Esophagus squamous epithelium (tissue), 5 donors: ENCODE results near the gene CABS1. TPM values are rescaled to one million over a fixed set of nuclear protein-coding genes. Genes with fewer than 3 reads are reported as not detected.

ENCODE experiments used
- DNase-seq: peaks from one replicate; lab custom pipeline; 2025; lab: John Stamatoyannopoulos, UW
- H3K27ac ChIP-seq, 4 donors: fragments of 200-600 bp; sonication (generic); one replicate each; pipeline ENCODE4 v1.5.1; 2016 to 2019; ENCODE audit warnings: mild to moderate bottlenecking in 1 of 4
- H3K27me3 ChIP-seq, 4 donors: fragments of 200-600 bp; sonication (generic); 1 replicate in 3 of 4; 2 replicates in 1 of 4; pipeline versions ENCODE4 v1.5.1 to v1.6.0; 2017 to 2021; ENCODE audit warnings: antibody characterized with exemption in 1 of 4
- H3K36me3 ChIP-seq, 3 donors: fragments of 200-600 bp; sonication (generic); one replicate each; pipeline ENCODE4 v1.5.1; 2016 to 2019
- H3K4me1 ChIP-seq, 3 donors: fragments of 200-600 bp; sonication (generic); one replicate each; pipeline ENCODE4 v1.5.1; 2017 to 2019
- H3K4me3 ChIP-seq, 4 donors: fragments of 200-600 bp; sonication (generic); 1 replicate in 3 of 4; 2 replicates in 1 of 4; pipeline ENCODE4 v1.5.1; 2016 to 2019; ENCODE audit warnings: mild to moderate bottlenecking in 2 of 4, moderate library complexity in 1 of 4
- H3K9me3 ChIP-seq, 3 donors: fragments of 200-600 bp; sonication (generic); one replicate each; pipeline ENCODE4 v1.5.1; 2016 to 2019
- POLR2A ChIP-seq, 4 donors: fragments of 450-650 bp; IDR thresholded peaks; one replicate each; pipeline ENCODE4 v1.6.1; 2017; ENCODE audit warnings: antibody characterized with exemption in 4 of 4, mild to moderate bottlenecking in 4 of 4, moderate library complexity in 3 of 4
- WGBS, 2 donors: methylation state at CpG; one replicate each; pipeline ENCODE4 v1.1.5; 2018; 5-methylcytosine and 5-hydroxymethylcytosine counted together
- intact Hi-C: fragments of 100-400 bp; cut with DNase I; formaldehyde crosslinking; loops from one replicate; pipeline ENCODE4 v1.15.0; 2022
- total RNA-seq, 4 donors: library from RNA; depleted of rRNA; stranded (reverse); fragments of >200 nt; gene quantifications; one replicate each; pipeline ENCODE4 v1.1.0, GENCODE V29; 2016
- TF ChIP-seq, protein P1 (sequence below), 6 experiments: fragments of 450-650 bp in 4 of 6; fragments of 200-600 bp in 2 of 6; sonication (generic) in 2 of 6; IDR thresholded peaks; one replicate each; pipeline ENCODE4 v1.5.1; 2016 to 2019; ENCODE audit warnings: antibody characterized with exemption in 6 of 6, mild to moderate bottlenecking in 4 of 6, moderate library complexity in 4 of 6
- donor health status: DM: yes; HTN: yes; CAD: no.

Gene CABS1
- total RNA-seq, 4 donors from 2014 or later = not detected

DNA sequence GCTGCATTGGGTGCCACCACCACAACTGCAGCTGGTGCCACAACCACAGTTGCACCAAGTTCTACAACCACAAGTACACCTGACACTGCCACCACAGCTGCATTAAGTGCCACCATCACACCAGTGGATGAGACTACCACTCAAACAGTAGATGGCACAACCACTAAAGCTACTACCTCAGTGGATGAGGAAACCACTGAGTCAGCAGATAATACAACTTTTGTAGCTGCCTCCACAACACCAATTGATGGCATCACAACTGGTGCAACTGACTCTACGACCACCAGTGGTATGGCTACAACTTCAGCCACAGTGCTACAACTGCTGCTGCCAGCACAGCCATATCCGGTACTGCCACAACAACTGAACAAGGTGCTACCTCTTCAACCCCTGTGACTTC, 35.1 kb upstream of the CABS1 start:
- Histone ChIP-seq H3K27me3 (no peaks in the 10 kb centered on the region), H3K9me3 (no peaks in the 10 kb centered on the region), H3K27ac (no peak overlapping the region), H3K4me1 (peaks cover 0 to 26% (median 0%) of the 10 kb centered on the region in 3 donors), H3K4me3 (no peak overlapping the region), H3K36me3 (no peaks in the 10 kb centered on the region)
- WGBS, 2 donors = 86 to 94% methylated on average over 2 of the region's 2 CpGs
- TF ChIP-seq, protein P1, sequence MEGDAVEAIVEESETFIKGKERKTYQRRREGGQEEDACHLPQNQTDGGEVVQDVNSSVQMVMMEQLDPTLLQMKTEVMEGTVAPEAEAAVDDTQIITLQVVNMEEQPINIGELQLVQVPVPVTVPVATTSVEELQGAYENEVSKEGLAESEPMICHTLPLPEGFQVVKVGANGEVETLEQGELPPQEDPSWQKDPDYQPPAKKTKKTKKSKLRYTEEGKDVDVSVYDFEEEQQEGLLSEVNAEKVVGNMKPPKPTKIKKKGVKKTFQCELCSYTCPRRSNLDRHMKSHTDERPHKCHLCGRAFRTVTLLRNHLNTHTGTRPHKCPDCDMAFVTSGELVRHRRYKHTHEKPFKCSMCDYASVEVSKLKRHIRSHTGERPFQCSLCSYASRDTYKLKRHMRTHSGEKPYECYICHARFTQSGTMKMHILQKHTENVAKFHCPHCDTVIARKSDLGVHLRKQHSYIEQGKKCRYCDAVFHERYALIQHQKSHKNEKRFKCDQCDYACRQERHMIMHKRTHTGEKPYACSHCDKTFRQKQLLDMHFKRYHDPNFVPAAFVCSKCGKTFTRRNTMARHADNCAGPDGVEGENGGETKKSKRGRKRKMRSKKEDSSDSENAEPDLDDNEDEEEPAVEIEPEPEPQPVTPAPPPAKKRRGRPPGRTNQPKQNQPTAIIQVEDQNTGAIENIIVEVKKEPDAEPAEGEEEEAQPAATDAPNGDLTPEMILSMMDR (IDR thresholded peaks at IDR 0.05) = no peak
- TF ChIP-seq POLR2A (IDR thresholded peaks at IDR 0.05) = no peak
- no peak for DNase-seq
- intact Hi-C loops = no loop called here

DNA sequence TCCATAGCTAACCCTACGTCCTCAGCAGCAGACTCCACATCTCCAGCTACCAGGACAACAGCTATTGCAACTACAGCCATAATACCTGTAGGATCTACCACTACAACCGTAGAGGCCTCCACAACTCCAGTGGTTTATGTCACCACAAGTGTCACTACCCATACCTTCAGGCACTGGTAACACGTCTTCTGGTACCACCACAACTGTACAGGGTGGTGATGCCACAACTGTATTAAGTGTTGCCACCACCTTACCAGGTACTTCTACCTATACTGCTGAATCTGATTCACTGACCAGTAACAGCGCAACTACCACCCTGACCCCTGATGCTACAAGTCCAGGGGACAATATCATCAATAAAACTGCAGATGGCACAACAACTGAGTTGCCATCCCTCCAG, 34.6 kb upstream of the CABS1 start:
- WGBS, 2 donors = 84% methylated on average over 4 of the region's 4 CpGs
- no peak overlapping the region for H3K27ac ChIP-seq
- H3K4me3 ChIP-seq = no peak overlapping the region
- intact Hi-C loops = no loop called here
- peaks cover 0 to 26% (median 0%) of the 10 kb centered on the region in 3 donors for H3K4me1 ChIP-seq
- H3K36me3 ChIP-seq = no peaks in the 10 kb centered on the region
- no peak for DNase-seq
- TF ChIP-seq POLR2A (IDR thresholded peaks at IDR 0.05) = no peak
- TF ChIP-seq, protein P1 (IDR thresholded peaks at IDR 0.05) = no peak
- H3K27me3 ChIP-seq = no peaks in the 10 kb centered on the region
- no peaks in the 10 kb centered on the region for H3K9me3 ChIP-seq

DNA sequence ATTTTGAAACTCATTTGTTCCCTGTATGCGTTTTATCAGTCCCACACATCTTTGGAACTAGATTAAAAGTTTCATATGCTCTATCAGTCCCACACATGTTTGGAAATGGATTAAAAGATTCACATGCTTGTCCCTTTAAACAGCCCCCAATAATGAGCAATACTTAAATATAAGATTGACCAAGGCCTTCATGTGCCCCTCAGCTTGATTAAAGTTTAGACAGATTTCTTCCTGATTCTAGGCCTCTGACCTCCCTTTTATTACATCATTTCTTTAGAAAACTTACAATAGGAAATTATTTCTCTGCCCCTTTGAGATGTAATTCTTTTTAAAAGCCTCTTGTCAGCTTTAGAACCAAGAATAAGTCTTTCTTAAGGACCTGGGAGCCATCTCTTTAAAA, 31.7 kb upstream of the CABS1 start:
- Histone ChIP-seq H3K27me3 (no peaks in the 10 kb centered on the region), H3K27ac (no peak overlapping the region), H3K4me1 (peaks cover 0 to 6% (median 0%) of the 10 kb centered on the region in 3 donors), H3K4me3 (no peak overlapping the region), H3K9me3 (no peaks in the 10 kb centered on the region), H3K36me3 (no peaks in the 10 kb centered on the region)
- TF ChIP-seq POLR2A (IDR thresholded peaks at IDR 0.05) = no peak
- TF ChIP-seq, protein P1 (IDR thresholded peaks at IDR 0.05) = no peak
- intact Hi-C loops = no loop called here
- no peak for DNase-seq
- WGBS, 2 donors = 44 to 45% methylated on average over 1 of the region's 1 CpG

DNA sequence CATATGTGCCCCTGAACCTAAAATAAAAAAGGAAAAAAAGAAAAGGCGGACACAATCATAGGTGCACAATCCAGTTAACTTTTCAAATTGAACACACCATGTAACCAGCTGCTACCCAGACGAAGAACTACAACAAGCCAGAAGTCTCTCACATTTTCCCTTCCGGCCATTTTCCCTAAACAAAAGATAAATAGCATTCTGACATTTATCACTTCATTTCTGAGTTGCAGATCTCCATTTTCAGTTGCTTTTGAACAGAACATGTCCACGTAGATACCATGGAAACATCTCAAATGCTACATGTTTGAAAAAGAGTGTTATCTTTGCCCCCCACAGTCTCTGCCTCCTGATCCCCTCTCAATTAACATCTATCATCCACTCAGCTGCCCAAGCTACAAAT, 29.2 kb upstream of the CABS1 start:
- Histone ChIP-seq H3K4me3 (no peak overlapping the region), H3K36me3 (no peaks in the 10 kb centered on the region), H3K27me3 (no peaks in the 10 kb centered on the region), H3K27ac (no peak overlapping the region), H3K4me1 (no peaks in the 10 kb centered on the region), H3K9me3 (no peaks in the 10 kb centered on the region)
- DNase-seq = no peak
- TF ChIP-seq, protein P1 (IDR thresholded peaks at IDR 0.05) = no peak
- TF ChIP-seq POLR2A (IDR thresholded peaks at IDR 0.05) = no peak
- intact Hi-C loops = no loop called here
- 54 to 71% methylated on average over 4 of the region's 4 CpGs for WGBS, 2 donors

DNA sequence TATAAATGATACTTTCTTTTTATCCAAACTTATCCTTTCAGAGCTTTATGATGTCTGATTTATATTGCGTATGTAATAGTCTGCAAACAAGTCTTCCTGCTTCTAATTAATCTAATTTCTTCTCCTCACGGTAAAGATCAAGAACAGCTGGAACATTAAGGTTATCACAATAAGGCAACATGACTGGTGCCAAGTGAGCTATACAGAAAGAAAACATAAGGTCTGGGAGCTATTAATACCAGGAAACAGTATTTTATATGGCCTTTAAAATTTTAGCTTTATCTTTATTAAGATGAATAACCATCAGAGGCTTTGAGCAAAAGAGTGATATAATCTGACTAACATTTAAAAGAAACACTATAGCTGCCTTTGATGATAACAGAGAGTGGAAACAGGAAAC, 28.7 kb upstream of the CABS1 start:
- WGBS, 2 donors = 68 to 70% methylated on average over 2 of the region's 2 CpGs
- intact Hi-C loops = no loop called here
- H3K4me1 ChIP-seq = no peaks in the 10 kb centered on the region

More for the DNA sequence above, 28.7 kb upstream of the CABS1 start:
- DNase-seq = no peak
- Histone ChIP-seq H3K4me3 (no peak overlapping the region), H3K27ac (no peak overlapping the region), H3K9me3 (no peaks in the 10 kb centered on the region), H3K27me3 (no peaks in the 10 kb centered on the region), H3K36me3 (no peaks in the 10 kb centered on the region)
- no peak for TF ChIP-seq POLR2A (IDR thresholded peaks at IDR 0.05)
- TF ChIP-seq, protein P1 (IDR thresholded peaks at IDR 0.05) = no peak
